GM12891 (cell line): ENCODE data around the gene CST7.

Source experiments
- POLR2A ChIP-seq: IDR thresholded peaks from 2 replicates; pipeline ENCODE4 v1.6.1; 2011; ENCODE audit warnings: low read depth, low read length, control low read depth
- POLR2AphosphoS5 ChIP-seq: IDR thresholded peaks from 2 replicates; pipeline ENCODE4 v1.6.1; 2011; ENCODE audit warnings: low read depth, low read length, control low read depth
- POU2F2 ChIP-seq: IDR thresholded peaks from 2 replicates; pipeline ENCODE4 v1.6.1; 2011; ENCODE audit warnings: low read depth, mild to moderate bottlenecking, control low read depth, low read length, moderate library complexity
- TAF1 ChIP-seq: IDR thresholded peaks from 2 replicates; pipeline ENCODE4 v1.6.1; 2011; ENCODE audit warnings: low read depth, low read length, control low read depth

- TF ChIP-seq POLR2AphosphoS5, result no peak
- TF ChIP-seq TAF1, result no peak
- no peak for TF ChIP-seq POLR2A
- TF ChIP-seq POU2F2, result no peak
Observed at GRCh38 chr20:24987244-24987643, 38.2 kb downstream of the CST7 start.
